Panc1 (cell line): ENCODE data around the gene ALOX12B.

Experiments used
- TCF7L2 ChIP-seq: IDR thresholded peaks from 2 replicates; pipeline ENCODE4 v1.6.1; 2011; ENCODE audit warnings: mild to moderate bottlenecking, low read depth, low read length, inconsistent platforms
- TF ChIP-seq, protein P1 (sequence below): fragments of 450-650 bp; IDR thresholded peaks from 2 replicates; pipeline ENCODE4 v1.5.1; 2017; ENCODE audit warnings: mild to moderate bottlenecking

DNA sequence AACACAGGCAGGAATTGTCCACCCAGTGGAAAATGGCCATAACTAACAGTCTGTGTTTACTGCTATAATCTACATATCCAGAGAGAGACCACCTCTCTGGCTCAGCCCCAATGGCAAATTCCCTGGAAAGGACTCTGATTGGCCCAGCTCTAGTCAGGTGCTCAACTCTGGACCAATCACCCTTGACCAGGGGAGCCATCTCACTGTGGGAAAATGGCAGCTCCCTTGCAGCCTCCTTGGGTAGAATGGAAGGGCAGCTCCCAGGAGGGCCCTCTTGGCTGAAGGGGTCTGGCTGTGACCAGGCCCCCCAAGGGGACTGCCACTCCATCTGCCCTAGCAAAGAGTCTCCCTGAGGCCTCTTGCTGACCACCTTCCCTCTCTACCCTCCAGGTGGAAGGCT, 45.5 kb downstream of the ALOX12B start:
- TF ChIP-seq TCF7L2, result no peak
- TF ChIP-seq, protein P1, sequence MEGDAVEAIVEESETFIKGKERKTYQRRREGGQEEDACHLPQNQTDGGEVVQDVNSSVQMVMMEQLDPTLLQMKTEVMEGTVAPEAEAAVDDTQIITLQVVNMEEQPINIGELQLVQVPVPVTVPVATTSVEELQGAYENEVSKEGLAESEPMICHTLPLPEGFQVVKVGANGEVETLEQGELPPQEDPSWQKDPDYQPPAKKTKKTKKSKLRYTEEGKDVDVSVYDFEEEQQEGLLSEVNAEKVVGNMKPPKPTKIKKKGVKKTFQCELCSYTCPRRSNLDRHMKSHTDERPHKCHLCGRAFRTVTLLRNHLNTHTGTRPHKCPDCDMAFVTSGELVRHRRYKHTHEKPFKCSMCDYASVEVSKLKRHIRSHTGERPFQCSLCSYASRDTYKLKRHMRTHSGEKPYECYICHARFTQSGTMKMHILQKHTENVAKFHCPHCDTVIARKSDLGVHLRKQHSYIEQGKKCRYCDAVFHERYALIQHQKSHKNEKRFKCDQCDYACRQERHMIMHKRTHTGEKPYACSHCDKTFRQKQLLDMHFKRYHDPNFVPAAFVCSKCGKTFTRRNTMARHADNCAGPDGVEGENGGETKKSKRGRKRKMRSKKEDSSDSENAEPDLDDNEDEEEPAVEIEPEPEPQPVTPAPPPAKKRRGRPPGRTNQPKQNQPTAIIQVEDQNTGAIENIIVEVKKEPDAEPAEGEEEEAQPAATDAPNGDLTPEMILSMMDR, result no peak
